ENCODE measurements around the gene CST9. TPM values are rescaled to one million over a fixed set of nuclear protein-coding genes. Genes with fewer than 3 reads are reported as not detected.
"Not testable (repeated sequence)": the region's sequence is repeated elsewhere in the genome, so short reads cannot be mapped to it uniquely, and the experiment has no call there.

Gene CST9
- total RNA-seq, 2 donors from 2014 or later: not detected

DNA sequence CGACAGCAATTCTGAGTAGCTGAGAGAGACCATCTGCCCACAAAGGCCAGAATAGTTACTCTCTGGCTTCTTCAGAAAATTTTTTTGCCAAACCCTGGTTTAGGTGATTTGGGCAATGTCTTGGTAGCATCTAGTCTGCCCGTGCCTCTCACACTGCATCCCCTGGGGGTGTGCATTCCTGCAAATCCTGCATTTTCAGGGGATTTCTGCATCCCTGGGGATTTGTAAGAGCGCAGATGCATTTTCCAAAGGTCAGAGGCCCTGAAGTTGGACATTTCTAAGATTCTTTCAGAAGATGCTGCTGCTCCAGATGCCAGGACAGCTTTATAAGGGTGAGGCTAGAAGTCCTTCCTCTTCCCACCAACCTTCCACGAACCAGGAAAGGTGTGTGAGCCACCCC lies 4.0 kb downstream of the CST9 start:
- no peaks in the 10 kb centered on the region for H3K4me1 Mint-ChIP-seq
- no peak overlapping the region for H3K27ac Mint-ChIP-seq
- no peaks in the 10 kb centered on the region for H3K9me3 Mint-ChIP-seq
- no peaks in the 10 kb centered on the region for H3K27me3 Mint-ChIP-seq
- no peak overlapping the region for H3K4me3 Mint-ChIP-seq
- no peak for ATAC-seq (replicated peaks)
- no peaks in the 10 kb centered on the region for H3K36me3 Mint-ChIP-seq (ENCODE audit: low read depth)

DNA sequence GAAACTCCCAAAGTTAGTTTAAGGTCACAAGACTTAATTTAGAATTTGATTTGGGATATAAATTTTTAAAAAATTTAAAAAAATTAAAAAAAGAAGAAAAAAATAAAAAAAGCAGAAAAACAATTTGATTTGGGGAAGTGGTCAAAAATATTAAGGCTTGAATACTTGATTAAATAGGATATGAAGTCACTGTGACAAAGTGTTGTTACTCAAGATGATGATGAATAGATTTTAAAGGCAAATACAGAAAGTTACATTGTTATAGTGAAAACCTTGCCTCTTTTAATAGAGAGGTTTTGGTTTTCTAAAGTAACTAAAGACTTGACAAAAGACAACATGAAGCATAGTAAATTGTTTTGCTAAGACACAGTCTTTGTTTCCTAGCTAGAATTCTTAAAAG lies 7.2 kb downstream of the CST9 start:
- Mint-ChIP-seq H3K9me3 (no peaks in the 10 kb centered on the region), H3K27me3 (no peaks in the 10 kb centered on the region), H3K4me1 (no peaks in the 10 kb centered on the region), H3K4me3 (no peak overlapping the region), H3K27ac (no peak overlapping the region), H3K36me3 (ENCODE audit: low read depth) (no peaks in the 10 kb centered on the region)
- ATAC-seq (replicated peaks): no peak

DNA sequence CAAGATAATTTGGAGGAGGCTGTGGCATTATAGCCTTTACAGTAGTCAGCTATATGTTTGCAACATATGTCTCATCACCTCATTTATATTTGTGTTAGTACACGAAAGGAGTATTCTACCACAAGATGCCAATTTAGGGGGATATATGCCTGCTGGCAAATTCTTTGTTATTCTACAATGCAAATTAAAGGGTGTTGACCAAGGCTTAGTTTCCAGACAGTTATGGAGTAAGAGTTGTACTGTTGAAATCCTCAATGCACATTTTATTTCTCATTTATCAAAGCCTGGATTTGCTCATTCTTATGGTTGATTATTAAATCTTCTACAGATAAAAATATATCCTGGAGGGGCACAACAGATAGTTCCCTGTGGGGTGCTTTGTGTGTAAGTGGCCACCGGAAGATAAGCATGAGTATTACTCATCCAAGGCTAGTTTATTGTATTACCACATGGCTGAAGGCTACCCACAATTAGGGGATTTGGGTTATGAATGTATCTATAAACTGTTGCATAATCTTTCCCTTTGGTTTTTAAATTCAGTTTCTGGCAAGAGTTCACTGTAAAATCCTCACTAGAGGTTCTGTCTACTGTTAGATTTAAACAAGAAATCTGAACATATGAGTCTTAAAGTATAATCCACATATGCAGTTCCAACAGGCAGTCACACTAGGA lies 9.0 kb downstream of the CST9 start:
- no peaks in the 10 kb centered on the region for H3K4me1 Mint-ChIP-seq
- no peaks in the 10 kb centered on the region for H3K36me3 Mint-ChIP-seq (ENCODE audit: low read depth)
- H3K27ac Mint-ChIP-seq: no peak overlapping the region
- no peak for ATAC-seq (replicated peaks)
- no peaks in the 10 kb centered on the region for H3K9me3 Mint-ChIP-seq
- no peak overlapping the region for H3K4me3 Mint-ChIP-seq
- H3K27me3 Mint-ChIP-seq: no peaks in the 10 kb centered on the region

DNA sequence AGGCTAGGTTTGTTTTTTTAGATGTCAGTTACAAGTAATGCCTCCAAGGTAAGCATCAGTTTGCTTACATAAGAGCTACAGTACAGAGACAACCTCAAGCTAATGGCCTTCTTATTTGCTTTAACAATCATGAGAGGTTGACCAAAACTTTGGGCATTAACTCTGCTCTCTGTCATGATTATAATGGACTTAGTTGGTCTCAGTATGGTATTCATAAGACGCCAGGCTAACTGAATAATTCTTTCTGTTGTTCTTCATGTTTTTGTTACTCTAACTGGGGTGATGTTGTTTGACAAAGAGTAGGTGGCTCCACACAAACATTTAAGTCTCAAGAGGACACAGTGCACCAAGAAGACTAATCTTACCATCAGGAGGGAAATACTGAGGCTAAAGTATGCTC lies 9.8 kb downstream of the CST9 start:
- Mint-ChIP-seq H3K27me3 (no peaks in the 10 kb centered on the region), H3K4me1 (no peaks in the 10 kb centered on the region), H3K4me3 (no peak overlapping the region), H3K9me3 (no peaks in the 10 kb centered on the region), H3K36me3 (ENCODE audit: low read depth) (no peaks in the 10 kb centered on the region), H3K27ac (no peak overlapping the region)
- no peak for ATAC-seq (replicated peaks)

DNA sequence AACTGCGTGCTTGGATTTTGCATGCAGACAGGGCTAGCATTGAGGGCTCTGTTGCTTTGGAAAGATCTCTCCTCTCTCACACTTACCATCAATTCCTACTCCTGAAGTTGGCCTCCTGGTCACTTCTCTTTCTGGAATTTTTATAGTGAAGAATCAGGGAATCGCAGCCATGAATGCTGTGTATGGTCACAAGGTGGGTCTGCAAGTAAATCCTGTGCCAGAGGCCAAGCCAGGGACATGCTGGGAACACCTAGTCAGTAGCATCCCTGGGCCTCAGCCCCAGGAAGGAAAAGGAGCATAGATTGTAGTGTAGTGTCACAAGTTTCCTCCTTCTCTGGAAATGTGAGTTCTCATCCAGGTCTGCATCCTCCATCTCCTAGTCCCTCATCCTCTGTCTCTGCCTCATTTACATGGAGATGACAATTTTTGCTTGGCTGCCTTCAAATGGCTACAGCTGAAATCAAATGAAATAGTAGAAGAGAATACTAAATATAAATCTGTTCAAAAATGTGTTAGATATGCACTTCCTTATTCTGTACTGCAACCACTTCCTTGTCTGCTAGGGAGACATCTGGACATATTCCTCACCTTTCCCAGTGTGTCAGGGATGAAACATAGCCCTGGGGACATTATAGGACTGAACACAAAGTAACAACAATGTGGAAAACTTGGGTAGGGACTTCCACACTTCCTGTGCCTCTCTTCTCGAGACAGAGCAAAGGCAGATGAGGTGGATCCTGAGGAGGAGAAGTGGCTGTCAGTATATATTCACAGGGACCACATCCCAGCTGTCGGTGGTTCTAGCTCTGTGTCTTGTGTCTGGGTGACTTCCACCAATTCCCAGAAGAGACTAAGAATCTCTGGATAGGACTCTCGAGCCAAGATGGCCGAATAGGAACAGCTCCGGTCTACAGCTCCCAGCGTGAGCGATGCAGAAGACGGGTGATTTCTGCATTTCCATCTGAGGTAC lies 17.0 kb downstream of the CST9 start:
- Mint-ChIP-seq H3K36me3 (ENCODE audit: low read depth) (no peaks in the 10 kb centered on the region), H3K4me1 (no peaks in the 10 kb centered on the region), H3K4me3 (no peak overlapping the region), H3K9me3 (no peaks in the 10 kb centered on the region), H3K27me3 (peaks cover 9% of the 10 kb centered on the region), H3K27ac (no peak overlapping the region)
- no peak for ATAC-seq (replicated peaks)

DNA sequence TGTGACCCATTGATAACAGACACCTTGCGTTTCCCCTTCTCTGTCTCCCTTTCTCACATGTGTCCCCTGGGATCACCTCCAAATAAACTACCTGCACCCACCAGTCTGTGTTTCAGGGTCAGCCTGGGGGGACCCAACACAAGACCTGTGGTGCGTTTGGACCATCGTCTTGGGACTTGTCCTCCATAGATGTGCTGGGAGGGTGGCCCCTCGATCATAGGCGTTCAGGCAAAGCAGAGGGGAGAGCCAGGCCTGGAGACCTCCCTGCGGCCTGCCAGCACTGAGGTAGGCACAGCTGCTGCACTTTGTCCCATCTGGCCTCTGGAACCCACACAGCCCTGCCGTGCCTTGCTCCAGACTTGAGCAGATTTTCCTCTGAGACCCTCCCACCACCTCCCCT lies 18.1 kb downstream of the CST9 start:
- Mint-ChIP-seq H3K9me3 (no peaks in the 10 kb centered on the region), H3K27me3 (peaks cover 12% of the 10 kb centered on the region), H3K27ac (no peak overlapping the region), H3K4me3 (no peak overlapping the region), H3K4me1 (no peaks in the 10 kb centered on the region), H3K36me3 (ENCODE audit: low read depth) (no peaks in the 10 kb centered on the region)
- ATAC-seq (replicated peaks): no peak

DNA sequence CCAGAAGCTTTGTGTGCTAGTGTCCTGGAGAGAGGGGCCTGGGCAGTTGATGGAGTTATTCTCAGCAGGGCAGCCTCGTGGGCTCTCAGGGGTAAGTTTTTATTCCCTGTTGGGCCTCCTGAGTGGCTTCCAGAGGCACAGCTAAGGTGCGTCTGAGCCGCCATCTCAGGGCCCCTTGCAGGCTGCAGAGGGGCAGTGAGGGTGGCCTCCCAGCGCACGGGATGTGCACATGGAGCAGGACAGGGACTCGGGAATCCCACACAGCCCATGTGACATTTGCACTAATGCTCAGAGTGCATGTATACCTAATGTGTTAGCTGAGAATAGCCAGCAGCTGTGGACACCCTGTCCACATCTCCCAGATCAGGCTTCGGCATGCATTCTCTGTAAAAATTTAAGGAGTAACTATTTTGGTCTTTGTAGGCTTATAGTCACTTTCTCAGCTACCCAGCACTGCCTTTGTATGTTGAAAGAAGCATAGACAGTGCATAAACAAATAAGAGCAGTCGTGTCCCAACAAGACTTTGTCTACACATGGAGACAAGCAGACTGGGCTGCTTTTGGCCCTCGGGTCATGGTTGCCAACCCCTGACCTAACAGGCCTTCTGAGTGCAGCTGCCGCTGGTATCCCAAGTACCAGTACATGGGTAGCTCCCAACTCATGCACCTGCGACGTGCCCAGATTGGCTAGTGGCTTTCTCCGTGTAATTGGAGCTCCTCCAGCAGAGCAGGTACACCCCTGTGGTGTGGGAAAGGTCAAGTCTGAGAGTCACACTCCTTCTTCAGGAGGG lies 18.8 kb downstream of the CST9 start:
- Mint-ChIP-seq H3K4me3 (no peak overlapping the region), H3K4me1 (no peaks in the 10 kb centered on the region), H3K27ac (no peak overlapping the region), H3K36me3 (ENCODE audit: low read depth) (no peaks in the 10 kb centered on the region), H3K9me3 (peaks cover 3% of the 10 kb centered on the region), H3K27me3 (peaks cover 18% of the 10 kb centered on the region)
- no peak for ATAC-seq (replicated peaks)

DNA sequence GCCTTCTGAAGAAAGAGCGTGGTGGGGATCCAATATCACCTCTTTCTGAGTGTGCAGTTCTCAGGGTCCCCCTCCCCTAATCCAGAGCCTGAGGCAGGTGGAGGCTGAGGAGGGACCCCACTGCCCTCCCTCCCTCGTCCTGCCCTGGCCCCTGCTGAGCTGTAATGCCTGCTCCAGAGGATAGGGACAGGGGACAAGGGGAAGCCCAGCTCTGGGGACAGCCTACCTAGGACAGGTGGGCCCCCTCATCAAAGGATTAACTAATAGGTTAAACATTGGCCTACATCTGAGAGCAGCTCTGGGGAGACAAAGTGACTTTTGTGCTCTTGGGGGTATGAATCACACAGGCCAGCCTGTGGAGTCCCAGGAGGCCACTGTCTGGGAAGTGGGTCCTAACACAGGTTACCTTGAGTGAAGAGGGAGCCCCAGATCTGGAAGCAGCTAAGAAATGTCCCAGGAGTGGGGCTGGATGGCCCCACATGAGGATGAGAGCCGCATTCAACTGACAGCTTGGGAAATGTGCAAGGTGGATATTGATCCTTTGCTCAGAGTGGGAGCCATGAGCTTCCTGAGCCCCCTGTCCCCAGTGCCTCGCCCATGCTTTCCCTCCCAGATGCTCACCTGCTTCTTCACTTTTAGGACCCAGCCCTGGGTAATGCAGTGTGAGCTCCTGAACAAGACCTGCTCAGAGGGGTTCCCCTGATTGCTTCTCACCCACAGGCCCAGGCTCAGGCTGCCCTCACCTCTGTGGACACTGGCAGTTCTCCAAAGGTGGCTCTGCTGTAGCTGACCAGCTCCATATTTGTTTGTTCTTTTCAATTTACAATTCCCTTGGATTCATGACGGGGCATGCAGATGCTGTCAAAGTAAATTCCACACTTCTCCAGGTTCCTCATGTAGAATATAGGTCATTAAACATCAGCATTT lies 19.6 kb downstream of the CST9 start:
- H3K36me3 Mint-ChIP-seq (ENCODE audit: low read depth): no peaks in the 10 kb centered on the region
- peaks cover 3% of the 10 kb centered on the region for H3K9me3 Mint-ChIP-seq
- H3K27ac Mint-ChIP-seq: no peak overlapping the region
- peaks cover 24% of the 10 kb centered on the region for H3K27me3 Mint-ChIP-seq
- H3K4me3 Mint-ChIP-seq: no peak overlapping the region
- H3K4me1 Mint-ChIP-seq: no peaks in the 10 kb centered on the region
- no peak for ATAC-seq (replicated peaks)

DNA sequence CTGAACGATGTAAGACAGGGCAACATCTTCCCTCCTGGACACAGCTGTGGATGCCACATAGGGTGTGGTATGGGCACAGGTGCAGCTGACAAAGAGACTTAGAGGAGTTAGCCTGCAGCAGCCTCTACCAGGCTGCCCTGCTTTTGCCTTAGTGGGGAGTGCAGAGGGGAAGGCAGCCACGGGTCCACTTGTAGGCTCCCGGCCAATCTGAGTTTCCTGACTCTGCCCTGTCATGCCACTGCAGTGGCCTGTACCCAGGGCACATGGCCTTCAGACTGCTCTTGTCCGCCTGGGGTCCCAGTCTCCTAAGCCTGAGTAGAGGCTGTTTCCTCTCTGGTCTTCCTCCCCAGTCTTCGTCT lies 20.3 kb downstream of the CST9 start:
- Mint-ChIP-seq H3K4me1 (no peaks in the 10 kb centered on the region), H3K4me3 (no peak overlapping the region), H3K9me3 (peaks cover 3% of the 10 kb centered on the region), H3K36me3 (ENCODE audit: low read depth) (no peaks in the 10 kb centered on the region), H3K27ac (no peak overlapping the region), H3K27me3 (peaks cover 28% of the 10 kb centered on the region)
- ATAC-seq (replicated peaks): no peak

DNA sequence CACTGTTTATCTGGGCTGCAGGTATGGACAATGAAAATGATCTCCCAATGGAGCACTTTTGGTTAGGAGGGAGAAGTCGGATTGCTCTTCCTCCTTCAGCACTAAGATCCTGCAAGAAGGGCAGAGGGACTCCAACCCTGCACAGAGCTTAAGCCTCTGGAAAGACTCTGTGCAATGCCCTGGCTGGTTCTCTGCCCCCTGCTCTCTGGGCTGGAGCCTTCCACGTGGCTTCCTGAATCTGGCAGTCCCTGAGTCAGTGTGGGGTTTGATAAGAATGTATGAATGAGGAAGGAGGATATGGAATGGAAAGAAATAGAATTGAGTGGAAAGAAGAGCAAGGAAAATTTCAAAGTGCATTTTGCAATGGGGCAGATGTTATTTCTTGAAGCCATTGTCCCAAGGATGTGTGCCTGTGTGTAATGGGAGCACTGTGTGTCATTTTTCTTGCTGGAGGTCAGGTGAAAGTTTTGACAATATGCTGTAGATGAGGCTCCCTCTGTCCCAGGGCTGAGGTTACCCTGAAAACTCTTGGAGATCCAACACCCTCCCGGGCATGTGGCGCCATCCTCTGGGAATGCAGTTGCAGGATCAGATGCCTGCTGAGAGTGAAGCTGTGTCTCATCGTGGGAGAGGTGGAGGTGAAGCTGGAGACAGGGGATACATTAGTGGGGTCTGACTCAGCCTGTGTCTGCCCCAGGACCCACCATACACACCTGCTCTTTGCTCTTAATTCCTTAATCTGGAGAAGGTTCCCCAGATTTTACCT lies 21.1 kb downstream of the CST9 start:
- no peak overlapping the region for H3K27ac Mint-ChIP-seq
- peaks cover 34% of the 10 kb centered on the region for H3K27me3 Mint-ChIP-seq
- peaks cover 3% of the 10 kb centered on the region for H3K9me3 Mint-ChIP-seq
- no peaks in the 10 kb centered on the region for H3K36me3 Mint-ChIP-seq (ENCODE audit: low read depth)
- ATAC-seq (replicated peaks): no peak
- no peak overlapping the region for H3K4me3 Mint-ChIP-seq
- H3K4me1 Mint-ChIP-seq: no peaks in the 10 kb centered on the region

DNA sequence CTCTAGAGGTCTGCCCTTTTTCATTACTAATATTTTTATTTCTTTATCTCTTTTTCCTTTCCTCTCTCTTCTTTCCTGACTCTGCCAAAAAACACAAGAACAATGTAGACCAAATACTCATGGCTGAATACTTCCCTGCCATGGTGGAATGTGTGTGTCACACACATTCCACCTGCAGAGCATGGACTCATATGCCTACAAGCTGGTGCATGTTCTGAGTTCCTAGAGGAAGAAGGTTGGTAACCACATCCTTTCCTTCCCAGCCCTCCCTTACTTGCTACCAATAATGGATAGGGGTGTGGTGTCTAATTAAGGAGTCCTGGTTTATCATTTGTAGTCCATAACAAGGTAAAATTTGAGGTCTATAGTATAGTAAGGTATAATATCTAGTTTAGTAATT lies 22.2 kb downstream of the CST9 start:
- peaks cover 34% of the 10 kb centered on the region for H3K27me3 Mint-ChIP-seq
- H3K4me1 Mint-ChIP-seq: no peaks in the 10 kb centered on the region
- no peak for ATAC-seq (replicated peaks)
- H3K36me3 Mint-ChIP-seq (ENCODE audit: low read depth): no peaks in the 10 kb centered on the region
- no peak overlapping the region for H3K4me3 Mint-ChIP-seq
- peaks cover 3% of the 10 kb centered on the region for H3K9me3 Mint-ChIP-seq
- no peak overlapping the region for H3K27ac Mint-ChIP-seq

DNA sequence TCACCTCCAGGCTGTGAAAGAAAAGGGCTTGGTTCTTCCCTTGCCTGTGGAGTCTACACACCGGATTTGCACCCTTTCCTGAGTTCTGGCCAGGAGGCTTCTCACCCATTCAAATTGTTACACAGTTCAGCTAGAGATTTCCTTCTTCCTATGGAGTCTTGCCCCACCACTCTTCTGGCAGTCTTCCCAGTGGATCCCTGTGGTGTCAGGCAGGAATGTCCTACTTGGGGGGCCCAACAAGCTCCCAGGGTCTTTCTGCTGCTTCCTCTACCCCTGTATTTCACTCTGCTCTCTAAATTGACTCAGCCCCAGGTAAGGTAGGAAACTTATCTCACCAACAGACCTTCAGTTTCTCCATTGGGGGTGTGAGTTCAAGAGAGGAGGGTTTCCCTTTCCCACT lies 23.4 kb downstream of the CST9 start:
- ATAC-seq (replicated peaks): no peak
- H3K9me3 Mint-ChIP-seq: peaks cover 3% of the 10 kb centered on the region
- no peak overlapping the region for H3K4me3 Mint-ChIP-seq
- H3K27ac Mint-ChIP-seq: no peak overlapping the region
- H3K36me3 Mint-ChIP-seq (ENCODE audit: low read depth): no peaks in the 10 kb centered on the region
- peaks cover 34% of the 10 kb centered on the region for H3K27me3 Mint-ChIP-seq
- no peaks in the 10 kb centered on the region for H3K4me1 Mint-ChIP-seq

DNA sequence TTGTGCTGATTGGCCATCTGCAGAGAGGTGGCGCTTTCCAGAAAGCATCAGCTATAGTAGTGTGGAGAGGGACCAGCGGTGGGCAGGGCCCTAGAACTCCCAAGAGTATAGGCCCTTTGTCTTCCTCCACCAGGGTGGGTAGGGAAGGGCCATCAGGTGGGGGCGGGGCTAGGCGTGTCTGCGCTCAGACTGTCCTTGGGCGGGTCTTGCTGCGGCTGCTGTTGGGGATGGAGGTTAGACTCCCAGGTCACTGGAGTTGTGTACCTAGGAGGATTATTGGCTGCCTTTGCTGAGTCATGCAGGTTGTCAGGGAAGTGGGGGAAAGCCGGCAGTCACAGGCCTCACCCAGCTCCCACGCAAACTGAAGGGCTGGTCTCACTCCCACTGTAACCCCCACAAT lies 23.9 kb downstream of the CST9 start:
- H3K4me3 Mint-ChIP-seq; H3K36me3 Mint-ChIP-seq (ENCODE audit: low read depth); H3K4me1 Mint-ChIP-seq; H3K9me3 Mint-ChIP-seq; ATAC-seq (replicated peaks); H3K27ac Mint-ChIP-seq: not testable (repeated sequence)
- peaks cover 34% of the 10 kb centered on the region for H3K27me3 Mint-ChIP-seq

All from activated T-helper 17 cell treated with anti-CD3 and anti-CD28 coated beads, Interleukin-2, amount 50 U/mL, for 72 hours (primary cell).